Raji (cell line): ENCODE results near the gene SLC26A11.

Source experiments
- POLR2A ChIP-seq: IDR thresholded peaks from 2 replicates; pipeline ENCODE4 v1.6.1; 2011; ENCODE audit warnings: low read depth, low read length, control low read depth; ENCODE audit not compliant: insufficient read depth

SLC26A11 gene

DNA sequence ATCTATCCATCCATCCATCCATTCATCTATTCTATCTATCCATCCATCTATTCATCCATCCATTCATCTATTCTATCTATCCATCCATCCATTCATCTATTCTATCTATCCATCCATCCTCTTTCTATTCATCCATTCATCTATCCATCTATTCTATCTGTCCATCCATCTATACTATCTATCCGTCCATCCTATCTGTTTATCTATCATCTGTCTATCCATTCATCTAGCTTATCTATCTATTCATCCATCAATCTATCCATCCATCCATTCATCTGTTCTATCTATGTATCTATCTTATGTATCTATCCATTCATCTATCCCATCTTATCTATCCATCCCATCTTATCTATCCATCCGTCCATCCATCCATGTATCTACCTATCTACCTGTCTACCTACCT lies 49.2 kb downstream of the SLC26A11 start:
- TF ChIP-seq POLR2A, result no peak

GRCh38 chr17:80270104-80270503 lies 49.9 kb downstream of the SLC26A11 start:
- TF ChIP-seq POLR2A, result no peak

DNA sequence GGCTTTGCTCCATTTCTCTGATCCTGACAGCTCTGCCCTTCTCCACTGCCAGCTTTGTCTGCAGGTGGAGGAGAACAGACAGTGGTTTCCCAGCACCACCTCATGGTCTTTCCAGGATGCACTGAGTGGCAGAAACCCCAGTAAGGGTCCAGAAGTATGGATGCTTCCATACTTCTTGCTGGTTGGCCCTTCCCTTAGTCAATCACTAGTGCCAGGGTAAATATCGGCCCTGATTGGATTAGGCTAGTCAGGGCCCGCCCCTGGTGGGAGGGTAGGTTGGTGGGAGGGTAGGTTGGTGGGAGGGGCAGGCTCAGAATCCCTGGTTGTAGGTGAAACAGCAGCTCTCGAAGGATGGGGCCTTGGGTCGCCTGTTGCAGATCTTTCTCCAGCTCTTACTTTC lies 50.6 kb downstream of the SLC26A11 start:
- no peak for TF ChIP-seq POLR2A

DNA sequence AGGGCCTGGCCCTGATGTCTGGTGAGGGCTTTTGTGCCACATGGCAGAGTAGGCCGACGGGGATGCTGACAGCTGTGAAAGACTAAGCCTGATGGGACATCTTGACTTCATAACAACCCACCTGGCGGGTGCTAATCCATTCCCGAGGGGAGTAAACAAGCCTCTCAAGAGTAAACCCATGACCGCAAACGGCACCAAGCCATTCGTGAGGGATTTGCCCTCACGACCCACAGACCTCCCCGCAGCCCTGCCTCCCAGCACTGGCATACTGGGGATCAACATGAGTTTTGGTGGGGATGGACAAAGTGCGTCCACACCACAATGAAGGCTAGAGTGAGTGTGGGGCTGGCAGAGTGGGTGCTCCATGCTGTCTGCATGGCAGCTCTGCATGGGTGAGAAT lies 52.1 kb downstream of the SLC26A11 start:
- TF ChIP-seq POLR2A, result no peak

GRCh38 chr17:80274331-80274730 lies 54.1 kb downstream of the SLC26A11 start:
- no peak for TF ChIP-seq POLR2A

DNA sequence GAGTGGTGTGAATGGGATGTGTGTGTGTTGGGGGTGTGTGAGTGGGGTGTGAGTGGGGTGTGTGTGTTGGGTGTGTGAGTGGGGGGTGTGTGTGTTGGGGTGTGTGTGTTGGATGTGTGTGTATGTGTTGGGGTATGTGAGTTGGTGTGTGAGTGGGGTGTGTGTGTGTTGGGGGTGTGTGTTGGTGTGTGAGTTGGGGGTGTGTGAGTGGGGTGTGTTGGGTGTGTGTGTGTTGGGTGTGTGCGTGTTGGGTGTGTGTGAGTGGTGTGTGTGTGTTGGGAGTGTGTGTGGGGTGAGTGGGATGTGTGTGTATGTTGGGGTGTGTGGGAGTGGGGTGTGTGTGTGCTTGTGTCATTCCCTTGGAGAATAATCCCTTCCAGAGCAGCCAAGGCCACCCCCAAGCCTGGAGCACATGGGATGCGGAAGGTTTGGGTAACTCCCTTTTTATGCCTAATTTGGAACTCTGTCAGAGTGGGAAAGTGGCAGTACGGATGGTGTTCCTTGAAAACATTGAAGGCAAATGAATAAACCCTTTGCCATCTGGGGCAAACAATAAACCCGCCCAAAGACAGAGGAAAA lies 54.7 kb downstream of the SLC26A11 start:
- no peak for TF ChIP-seq POLR2A

DNA sequence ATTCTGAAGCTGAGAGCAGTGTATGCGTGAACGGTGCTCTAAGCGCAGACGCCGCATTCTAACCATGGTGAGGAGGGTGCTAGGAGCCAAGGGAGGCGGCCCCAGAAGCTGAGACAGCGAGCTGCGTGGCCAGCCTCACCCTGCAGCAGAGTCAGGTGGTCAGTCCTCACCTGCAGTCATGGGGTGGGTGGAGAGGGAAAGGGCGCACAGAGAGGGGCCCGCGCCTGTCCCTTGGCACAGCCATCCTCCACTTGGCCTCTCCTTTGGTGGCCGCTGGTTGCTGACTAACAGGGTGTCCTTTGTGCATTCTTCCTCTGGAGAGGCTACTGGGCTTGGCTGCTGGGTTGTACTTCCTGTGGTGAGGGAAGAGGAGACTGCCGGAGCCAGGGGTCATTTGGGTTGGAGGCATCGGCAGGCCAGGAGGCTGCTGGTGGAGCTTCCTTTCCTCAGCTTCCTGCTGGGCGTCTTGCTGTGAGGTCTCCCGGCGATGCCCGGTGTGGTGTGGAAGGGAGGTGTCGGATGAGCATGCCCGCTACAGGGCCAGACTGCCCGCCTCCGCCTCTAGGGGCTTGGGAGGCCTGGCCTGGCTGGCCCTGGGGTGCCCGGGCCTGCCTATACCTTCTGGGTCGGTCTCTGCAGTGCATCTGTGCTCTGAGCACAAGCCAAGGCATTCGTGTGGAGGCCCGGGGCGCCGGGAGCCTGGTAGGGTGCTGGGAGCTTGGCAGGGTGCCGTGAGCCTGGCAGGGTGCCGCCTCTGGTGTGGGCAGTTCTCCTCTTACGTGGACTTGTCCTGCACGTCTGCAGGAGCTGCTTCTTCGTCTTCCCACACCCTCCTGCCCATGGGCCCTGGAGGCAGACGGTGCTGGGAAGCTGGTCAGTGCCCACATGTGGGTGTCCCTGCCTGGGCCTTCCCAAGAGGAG lies 57.8 kb downstream of the SLC26A11 start:
- TF ChIP-seq POLR2A, result no peak

GRCh38 chr17:80279895-80280294 lies 59.7 kb downstream of the SLC26A11 start:
- no peak for TF ChIP-seq POLR2A

DNA sequence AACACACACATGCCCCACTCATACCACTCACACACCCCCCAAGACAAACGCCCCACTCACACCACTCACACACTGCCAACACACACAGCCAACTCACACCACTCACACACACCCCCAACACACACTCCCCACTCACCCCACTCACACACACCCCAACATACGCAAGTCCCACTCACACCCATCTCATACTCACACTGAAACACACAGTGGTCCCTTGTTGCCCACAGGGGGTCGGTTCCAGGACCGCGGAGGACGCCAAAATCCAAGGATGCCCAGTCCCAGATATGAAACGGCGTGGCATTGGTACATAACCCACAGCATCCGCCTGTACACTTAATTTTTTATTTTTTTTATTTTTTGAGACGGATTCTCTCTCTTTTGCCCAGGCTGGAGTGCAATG lies 61.3 kb downstream of the SLC26A11 start:
- TF ChIP-seq POLR2A, result no peak

GRCh38 chr17:80283116-80283852 lies 63.1 kb downstream of the SLC26A11 start:
- TF ChIP-seq POLR2A, result no peak

DNA sequence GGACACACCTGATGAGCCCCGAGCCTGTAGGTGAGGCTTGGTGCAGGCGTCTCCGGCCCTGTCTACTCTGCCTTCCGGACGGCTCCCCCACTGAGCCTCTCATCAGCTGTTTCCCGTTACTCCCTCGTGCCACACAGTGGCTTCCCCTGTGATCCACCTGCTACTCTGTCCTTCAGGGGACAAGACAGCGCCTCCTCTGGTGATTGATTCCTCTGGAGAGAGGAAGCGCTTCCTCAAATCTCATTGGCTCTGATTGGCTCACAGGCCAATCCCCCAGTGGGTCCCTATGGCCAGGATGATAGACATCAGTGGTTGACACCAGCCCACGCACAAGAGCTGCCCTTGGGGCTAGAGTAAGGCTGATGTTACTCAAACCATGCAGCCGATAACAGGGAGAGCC lies 64.4 kb downstream of the SLC26A11 start:
- TF ChIP-seq POLR2A, result no peak

GRCh38 chr17:80285237-80285920 lies 65.2 kb downstream of the SLC26A11 start:
- TF ChIP-seq POLR2A, result no peak

DNA sequence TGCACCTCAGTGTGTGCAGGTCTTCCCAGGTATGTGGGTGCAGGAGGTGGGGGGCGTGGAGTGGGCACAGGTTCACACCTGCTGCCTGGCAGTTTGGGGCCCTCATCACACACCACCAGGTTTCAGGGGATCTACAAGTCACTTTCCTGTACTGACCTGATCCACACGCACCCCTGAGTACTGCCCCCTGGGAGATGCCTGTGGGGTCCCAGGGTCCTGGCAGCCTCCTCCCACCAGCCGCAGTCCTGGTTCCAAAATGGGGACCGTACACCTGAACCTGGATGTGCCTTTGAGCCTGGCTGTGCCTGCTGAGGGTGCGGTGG lies 66.4 kb downstream of the SLC26A11 start:
- no peak for TF ChIP-seq POLR2A

DNA sequence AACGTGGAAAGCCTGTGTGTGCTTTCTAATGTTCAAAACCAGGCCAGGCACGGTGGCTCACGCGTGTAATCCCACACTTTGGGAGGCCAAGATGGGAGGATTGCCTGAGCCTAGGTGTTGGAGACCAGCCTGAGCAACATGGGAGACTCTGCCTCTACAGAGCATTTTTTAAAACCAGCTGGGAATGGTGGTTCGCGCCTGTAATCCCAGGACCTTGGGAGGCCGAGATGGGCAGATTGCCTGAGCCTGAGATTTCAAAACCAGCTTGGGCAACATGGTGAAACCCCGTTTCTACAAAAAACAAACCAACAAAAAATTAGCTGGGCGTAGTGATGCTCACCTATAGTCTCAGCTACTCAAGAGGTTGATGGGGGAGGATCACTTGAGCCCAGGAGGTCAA lies 66.8 kb downstream of the SLC26A11 start:
- no peak for TF ChIP-seq POLR2A

DNA sequence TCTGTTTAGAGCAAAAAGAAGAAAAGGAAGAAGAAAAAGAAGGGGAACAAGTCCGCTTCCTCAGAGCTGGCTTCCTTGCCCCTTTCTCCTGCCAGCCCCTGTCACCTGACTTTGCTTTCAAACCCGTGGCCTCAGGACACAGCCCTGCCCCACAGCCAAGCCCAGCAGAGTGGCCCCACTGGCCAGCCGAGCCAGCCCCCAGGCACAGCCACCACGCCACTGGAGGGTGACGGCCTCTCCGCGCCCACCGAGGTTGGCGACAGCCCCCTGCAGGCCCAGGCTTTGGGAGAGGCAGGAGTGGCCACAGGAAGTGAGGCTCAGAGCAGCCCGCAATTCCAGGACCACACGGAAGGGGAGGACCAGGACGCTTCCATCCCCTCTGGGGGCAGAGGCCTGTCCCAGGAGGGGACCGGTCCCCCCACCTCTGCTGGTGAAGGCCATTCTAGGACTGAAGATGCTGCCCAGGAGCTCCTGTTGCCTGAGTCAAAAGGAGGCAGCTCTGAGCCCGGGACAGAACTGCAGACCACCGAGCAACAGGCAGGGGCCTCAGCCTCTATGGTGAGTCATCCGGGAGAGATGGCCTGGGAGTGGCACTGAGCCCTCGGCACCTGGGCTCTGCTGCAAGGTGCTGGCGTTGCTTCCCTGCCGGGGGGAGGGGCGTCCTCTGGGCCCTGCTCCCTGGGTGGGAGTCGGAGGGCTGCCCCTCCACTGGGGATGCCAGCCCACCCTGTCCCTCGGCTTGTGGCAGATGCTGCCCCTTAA lies 67.8 kb downstream of the SLC26A11 start:
- no peak for TF ChIP-seq POLR2A
